Measurements from ENCODE around the gene PCP4L1.

- TF ChIP-seq, protein P1, sequence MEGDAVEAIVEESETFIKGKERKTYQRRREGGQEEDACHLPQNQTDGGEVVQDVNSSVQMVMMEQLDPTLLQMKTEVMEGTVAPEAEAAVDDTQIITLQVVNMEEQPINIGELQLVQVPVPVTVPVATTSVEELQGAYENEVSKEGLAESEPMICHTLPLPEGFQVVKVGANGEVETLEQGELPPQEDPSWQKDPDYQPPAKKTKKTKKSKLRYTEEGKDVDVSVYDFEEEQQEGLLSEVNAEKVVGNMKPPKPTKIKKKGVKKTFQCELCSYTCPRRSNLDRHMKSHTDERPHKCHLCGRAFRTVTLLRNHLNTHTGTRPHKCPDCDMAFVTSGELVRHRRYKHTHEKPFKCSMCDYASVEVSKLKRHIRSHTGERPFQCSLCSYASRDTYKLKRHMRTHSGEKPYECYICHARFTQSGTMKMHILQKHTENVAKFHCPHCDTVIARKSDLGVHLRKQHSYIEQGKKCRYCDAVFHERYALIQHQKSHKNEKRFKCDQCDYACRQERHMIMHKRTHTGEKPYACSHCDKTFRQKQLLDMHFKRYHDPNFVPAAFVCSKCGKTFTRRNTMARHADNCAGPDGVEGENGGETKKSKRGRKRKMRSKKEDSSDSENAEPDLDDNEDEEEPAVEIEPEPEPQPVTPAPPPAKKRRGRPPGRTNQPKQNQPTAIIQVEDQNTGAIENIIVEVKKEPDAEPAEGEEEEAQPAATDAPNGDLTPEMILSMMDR (conservative IDR thresholded peaks at IDR 0.05), result no peak
- TF ChIP-seq EZH2 (IDR thresholded peaks at IDR 0.05; ENCODE audit: low read depth), result no peak
Measured at GRCh38 chr1:161298116-161298515, 39.6 kb downstream of the PCP4L1 start.

All from PC-9 (cell line).